Keratinocyte (primary cell): Measurements from ENCODE around the gene SGIP1. TPM values are rescaled to one million over a fixed set of nuclear protein-coding genes. Genes with fewer than 3 reads are reported as not detected.

Experiments
- DNase-seq: peaks from one replicate; pipeline ENCODE4 v3.0.0-alpha.2; 2011; ENCODE audit warnings: low read depth, missing footprints, low spot score
- FAIRE-seq: peaks from 2 replicates; lab custom pipeline; 2011; peaks lifted over from hg19 to GRCh38; lab: Jason Lieb, UNC
- H2AFZ ChIP-seq: 2 replicates; pipeline ENCODE4 v1.6.0; 2012; ENCODE audit warnings: low read length, control low read depth, inconsistent platforms; ENCODE audit not compliant: control insufficient read depth
- H3K27ac ChIP-seq: 2 replicates; pipeline ENCODE4 v1.5.1; 2011; ENCODE audit warnings: low read length; ENCODE audit not compliant: control insufficient read depth, insufficient read depth
- H3K27me3 ChIP-seq: 3 replicates; pipeline ENCODE4 v1.6.0; 2011; ENCODE audit warnings: low read length; ENCODE audit not compliant: control insufficient read depth, insufficient read depth; ENCODE audit errors: extremely low read depth
- H3K36me3 ChIP-seq, 2 experiments: 2 replicates in 1 of 2; 3 replicates in 1 of 2; pipeline ENCODE4 v1.5.1; 2011; ENCODE audit warnings: low read length in 2 of 2, mild to moderate bottlenecking in 1 of 2; ENCODE audit not compliant: control insufficient read depth in 2 of 2, insufficient read depth in 2 of 2; ENCODE audit errors: extremely low read depth in 1 of 2
- H3K4me1 ChIP-seq: 3 replicates; pipeline ENCODE4 v1.5.1; 2011; ENCODE audit warnings: low read length; ENCODE audit not compliant: control insufficient read depth, insufficient read depth; ENCODE audit errors: extremely low read depth
- H3K4me2 ChIP-seq: 3 replicates; pipeline ENCODE4 v1.6.0; 2011; ENCODE audit warnings: low read depth, low read length; ENCODE audit not compliant: control insufficient read depth, insufficient read depth; ENCODE audit errors: extremely low read depth
- H3K4me3 ChIP-seq, 3 experiments: fragments of 200-600 bp in 1 of 3; sonication (generic) in 1 of 3; 2 replicates in 2 of 3; 3 replicates in 1 of 3; pipeline ENCODE4 v1.5.1; 2011 to 2016; ENCODE audit warnings: low read length in 3 of 3, mild to moderate bottlenecking in 3 of 3, control low read depth in 2 of 3, inconsistent platforms in 1 of 3, low read depth in 1 of 3, mixed read lengths in 1 of 3, mixed run types in 1 of 3, moderate library complexity in 1 of 3; ENCODE audit not compliant: control insufficient read depth in 2 of 3, insufficient read depth in 2 of 3; ENCODE audit errors: extremely low read depth in 1 of 3
- H3K79me2 ChIP-seq: 2 replicates; pipeline ENCODE4 v1.6.0; 2012; ENCODE audit warnings: low read length; ENCODE audit not compliant: control insufficient read depth, insufficient read depth
- H3K9ac ChIP-seq: 3 replicates; pipeline ENCODE4 v1.6.0; 2011; ENCODE audit warnings: low read length; ENCODE audit not compliant: control insufficient read depth, insufficient read depth; ENCODE audit errors: extremely low read depth
- H3K9me1 ChIP-seq: 3 replicates; pipeline ENCODE4 v1.6.0; 2011; ENCODE audit warnings: low read length; ENCODE audit not compliant: control insufficient read depth, insufficient read depth; ENCODE audit errors: extremely low read depth
- H3K9me3 ChIP-seq: 2 replicates; pipeline ENCODE4 v1.5.1; 2012; ENCODE audit warnings: low read depth, low read length; ENCODE audit not compliant: control insufficient read depth
- H4K20me1 ChIP-seq: 3 replicates; pipeline ENCODE4 v1.6.0; 2011; ENCODE audit warnings: low read length; ENCODE audit not compliant: control insufficient read depth, insufficient read depth; ENCODE audit errors: extremely low read depth
- CTCF ChIP-seq, 3 experiments: IDR thresholded peaks in 1 of 3; conservative IDR thresholded peaks in 1 of 3; optimal IDR thresholded peaks in 1 of 3; 2 replicates in 2 of 3; 3 replicates in 1 of 3; pipeline versions ENCODE3 to v1.5.1; 2011; ENCODE audit warnings: low read length in 3 of 3, mild to moderate bottlenecking in 3 of 3, moderate library complexity in 2 of 3, control low read depth in 1 of 3, inconsistent platforms in 1 of 3; ENCODE audit not compliant: insufficient read depth in 2 of 3; ENCODE audit errors: extremely low read depth in 1 of 3
- EZH2 ChIP-seq: IDR thresholded peaks from one replicate; pipeline ENCODE4 v1.6.1; 2012; ENCODE audit warnings: inconsistent platforms, mild to moderate bottlenecking, low read length, moderate library complexity
- dilution Hi-C: fragments of 300-500 bp; cut with MboI; formaldehyde crosslinking; loops from one replicate; pipeline ENCODE4 v1.7.0; 2020; ENCODE audit warnings: low sequenced_read_pairs; ENCODE audit not compliant: extremely low pct_ligation_motif_present
- polyA plus RNA-seq, 5 experiments: library from polyadenylated mRNA; depleted of rRNA in 3 of 5; stranded (reverse) in 3 of 5; stranded (forward) in 1 of 5; unstranded in 1 of 5; fragments of >200 nt; gene quantifications; 1 replicate in 1 of 5; 2 replicates in 3 of 5; 3 replicates in 1 of 5; pipeline versions ENCODE4 v1.2.1 to v1.2.3, GENCODE V29; 2011 to 2012; ENCODE audit warnings: missing spikeins in 2 of 5, low read depth in 1 of 5, low replicate concordance in 1 of 5

The SGIP1 gene
- polyA plus RNA-seq, 1 donor (not counting 4 experiments of a cell fraction or from before 2014, with no cell fraction given), result 0.05 TPM

GRCh38 chr1:66693856-66694255 lies 159.9 kb downstream of the SGIP1 start:
- H3K9ac ChIP-seq, result no peak overlapping the region
- H3K4me1 ChIP-seq, result no peaks in the 10 kb centered on the region
- H3K36me3 ChIP-seq, result no peaks in the 10 kb centered on the region
- H2AFZ ChIP-seq, result no peak overlapping the region
- no peak overlapping the region for H3K4me3 ChIP-seq
- TF ChIP-seq EZH2, result no peak
- no peak for TF ChIP-seq CTCF (optimal IDR thresholded peaks at IDR 0.05 in 1 of 3, IDR thresholded peaks at IDR 0.05 in 1 of 3, conservative IDR thresholded peaks at IDR 0.05 in 1 of 3; ENCODE audit: extremely low read depth in 1 of 3, insufficient read depth in 2 of 3, low read length in 3 of 3)
- H4K20me1 ChIP-seq, result no peaks in the 10 kb centered on the region
- H3K9me3 ChIP-seq, result no peaks in the 10 kb centered on the region
- no peak overlapping the region for H3K4me2 ChIP-seq
- no peaks in the 10 kb centered on the region for H3K27me3 ChIP-seq
- FAIRE-seq, result no peak
- H3K27ac ChIP-seq, result no peak overlapping the region
- H3K9me1 ChIP-seq, result no peaks in the 10 kb centered on the region
- H3K79me2 ChIP-seq, result no peaks in the 10 kb centered on the region
- DNase-seq, result no peak
- dilution Hi-C loops, result no loop called here

- Histone ChIP-seq H3K4me3 (no peak overlapping the region), H3K9me3 (no peaks in the 10 kb centered on the region), H3K9ac (no peak overlapping the region), H3K4me2 (no peak overlapping the region), H2AFZ (no peak overlapping the region), H3K9me1 (no peaks in the 10 kb centered on the region), H3K36me3 (no peaks in the 10 kb centered on the region), H3K27me3 (no peaks in the 10 kb centered on the region), H3K79me2 (no peaks in the 10 kb centered on the region), H3K4me1 (no peaks in the 10 kb centered on the region), H4K20me1 (no peaks in the 10 kb centered on the region), H3K27ac (no peak overlapping the region)
- no peak for FAIRE-seq
- DNase-seq, result no peak
- TF ChIP-seq EZH2, result no peak
- TF ChIP-seq CTCF (optimal IDR thresholded peaks at IDR 0.05 in 1 of 3, IDR thresholded peaks at IDR 0.05 in 1 of 3, conservative IDR thresholded peaks at IDR 0.05 in 1 of 3; ENCODE audit: extremely low read depth in 1 of 3, insufficient read depth in 2 of 3, low read length in 3 of 3), result no peak
- dilution Hi-C loops, result no loop called here
Measured at GRCh38 chr1:66695116-66695515, 161.2 kb downstream of the SGIP1 start.
